ENCODE data around the gene TPM4. TPM values are rescaled to one million over a fixed set of nuclear protein-coding genes. Genes with fewer than 3 reads are reported as not detected.

TPM4 gene
- polyA plus RNA-seq, 3 donors = 144 to 170 (median 146) TPM

DNA sequence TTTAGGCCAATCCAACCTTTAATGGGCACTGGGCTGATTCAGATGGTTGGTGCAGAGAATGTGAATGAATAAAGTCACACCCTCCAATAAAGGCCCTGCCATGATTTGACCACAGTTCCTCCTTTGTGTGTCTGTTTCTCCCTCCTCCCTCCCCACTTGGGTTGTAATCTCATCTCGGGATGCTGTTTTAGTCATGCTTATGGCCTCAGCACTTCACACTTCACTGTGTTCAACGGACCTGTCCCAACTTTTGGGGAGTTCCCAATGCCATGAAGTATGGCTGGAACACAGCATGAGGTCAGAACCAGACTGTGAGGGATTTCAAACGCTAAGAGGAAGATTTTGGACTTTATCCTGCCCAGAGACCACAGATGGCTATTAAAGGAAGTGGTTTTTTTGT is 29.8 kb downstream of the TPM4 start:
- H3K27me3 Mint-ChIP-seq (ENCODE audit: low read depth in 3 of 3) = peaks cover 0 to 2% (median 0%) of the 10 kb centered on the region in 3 donors
- H3K36me3 Mint-ChIP-seq = peaks cover 22 to 34% of the 10 kb centered on the region in 2 donors
- 0% methylated on average over 3 of the region's 3 CpGs for WGBS (ENCODE audit: insufficient coverage)
- peaks cover 0 to 3% (median 0%) of the 10 kb centered on the region in 7 donors for H3K9me3 Mint-ChIP-seq
- intact Hi-C loops (cut with micrococcal nuclease) = no loop called here
- peaks cover 25 to 29% of the 10 kb centered on the region in 2 donors for H3K36me3 ChIP-seq (replicated peaks in 1 of 2; ENCODE audit: control insufficient read depth in 1 of 2, insufficient read depth in 2 of 2, low read length in 2 of 2)
- H3K79me2 ChIP-seq (ENCODE audit: insufficient read depth, low read length) = no peaks in the 10 kb centered on the region
- H3K9me3 ChIP-seq (replicated peaks in 1 of 2; ENCODE audit: control insufficient read depth in 1 of 2, insufficient read depth in 1 of 2, low read length in 2 of 2) = no peaks in the 10 kb centered on the region
- no peak overlapping the region for H3K4me3 ChIP-seq (replicated peaks in 1 of 3; ENCODE audit: low read depth in 2 of 3, low read length in 3 of 3)
- H3K27me3 ChIP-seq (ENCODE audit: control insufficient read depth in 2 of 2, insufficient read depth in 2 of 2, low read length in 2 of 2) = no peaks in the 10 kb centered on the region
- H2AFZ ChIP-seq (ENCODE audit: insufficient read depth, low read depth, low read length, poor library complexity, severe bottlenecking) = no peak overlapping the region
- no peak overlapping the region for H3K4me2 ChIP-seq (replicated peaks; ENCODE audit: extremely low read depth, low read length, poor library complexity, severe bottlenecking)
- peaks cover 22% of the 10 kb centered on the region for H3K4me1 Mint-ChIP-seq
- no peaks in the 10 kb centered on the region for H4K20me1 ChIP-seq (ENCODE audit: insufficient read depth, low read length)
- DNase-seq = peak; percentile 47 to 88 (median 69)
- peak overlapping the region in 1 of 2 donors; percentile 53 for H3K27ac ChIP-seq (ENCODE audit: low read depth in 1 of 2, low read length in 2 of 2)
- no peak overlapping the region for H3K9ac ChIP-seq (ENCODE audit: insufficient read depth, low read length, poor library complexity, severe bottlenecking)
- TF ChIP-seq, protein P1, sequence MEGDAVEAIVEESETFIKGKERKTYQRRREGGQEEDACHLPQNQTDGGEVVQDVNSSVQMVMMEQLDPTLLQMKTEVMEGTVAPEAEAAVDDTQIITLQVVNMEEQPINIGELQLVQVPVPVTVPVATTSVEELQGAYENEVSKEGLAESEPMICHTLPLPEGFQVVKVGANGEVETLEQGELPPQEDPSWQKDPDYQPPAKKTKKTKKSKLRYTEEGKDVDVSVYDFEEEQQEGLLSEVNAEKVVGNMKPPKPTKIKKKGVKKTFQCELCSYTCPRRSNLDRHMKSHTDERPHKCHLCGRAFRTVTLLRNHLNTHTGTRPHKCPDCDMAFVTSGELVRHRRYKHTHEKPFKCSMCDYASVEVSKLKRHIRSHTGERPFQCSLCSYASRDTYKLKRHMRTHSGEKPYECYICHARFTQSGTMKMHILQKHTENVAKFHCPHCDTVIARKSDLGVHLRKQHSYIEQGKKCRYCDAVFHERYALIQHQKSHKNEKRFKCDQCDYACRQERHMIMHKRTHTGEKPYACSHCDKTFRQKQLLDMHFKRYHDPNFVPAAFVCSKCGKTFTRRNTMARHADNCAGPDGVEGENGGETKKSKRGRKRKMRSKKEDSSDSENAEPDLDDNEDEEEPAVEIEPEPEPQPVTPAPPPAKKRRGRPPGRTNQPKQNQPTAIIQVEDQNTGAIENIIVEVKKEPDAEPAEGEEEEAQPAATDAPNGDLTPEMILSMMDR (IDR thresholded peaks at IDR 0.05) = no peak
- H3K4me3 Mint-ChIP-seq = no peak overlapping the region
- peak overlapping the region; percentile 59 to 91 (median 77) for H3K27ac Mint-ChIP-seq
- H3K4me1 ChIP-seq (ENCODE audit: control insufficient read depth in 1 of 2, insufficient read depth in 2 of 2, low read length in 2 of 2) = peaks cover 24 to 33% of the 10 kb centered on the region in 2 donors

DNA sequence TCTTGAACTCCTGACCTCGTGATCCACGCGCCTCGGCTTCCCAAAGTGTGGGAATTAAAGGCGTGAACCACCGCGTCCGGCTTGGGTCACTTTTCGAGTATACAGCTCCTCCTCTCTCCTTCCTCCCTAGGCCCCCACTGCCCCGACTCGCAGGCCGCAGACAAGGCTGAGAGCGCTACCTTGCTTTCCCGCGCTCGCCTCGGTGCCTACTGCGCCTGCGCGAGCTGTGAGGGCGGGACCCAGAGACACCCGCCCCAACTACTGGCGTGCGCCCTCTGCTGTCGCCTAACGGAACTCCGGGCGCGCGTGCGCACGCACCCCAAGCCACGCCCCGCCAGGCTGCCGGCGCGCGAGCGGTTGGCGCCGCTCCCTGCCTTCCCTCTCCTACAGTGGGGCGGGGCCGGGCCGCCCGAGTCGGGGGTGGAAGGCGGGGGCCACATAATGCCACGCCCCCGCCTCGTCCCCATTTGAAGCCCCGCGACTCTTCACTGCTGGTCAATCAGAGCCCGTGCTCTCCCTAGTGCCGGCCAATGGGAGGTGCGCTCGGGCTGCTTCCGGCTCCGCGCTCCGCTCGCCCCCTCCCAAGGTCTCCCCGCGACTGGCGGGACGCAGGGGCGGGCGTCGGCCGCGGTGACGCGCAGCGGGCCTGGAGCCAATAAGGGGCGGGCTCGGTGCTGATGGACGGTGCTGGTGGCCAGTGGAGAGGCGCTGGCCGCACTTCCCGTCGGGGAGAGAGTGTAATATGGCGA is 35.0 kb downstream of the TPM4 start, which contains the start of gene RAB8A:
Gene RAB8A, plus strand, starts transcription at position 730 of the 749 bp plus-strand sequence. Its CDS starts 13 bp downstream, at position 743.
- intact Hi-C loops (cut with micrococcal nuclease) = loop anchor here (2.0 to 5.0 kb wide), 5 partner anchors 34 to 73 kb away; partner anchors contain the start of genes TPM4 (in 2 of the 2) and FAM32A (in 1 of the 2)
- no peaks in the 10 kb centered on the region for H3K9me3 ChIP-seq (replicated peaks in 1 of 2; ENCODE audit: control insufficient read depth in 1 of 2, insufficient read depth in 1 of 2, low read length in 2 of 2)
- Mint-ChIP-seq H3K4me1 (peaks cover 37% of the 10 kb centered on the region), H3K4me3 (peak within 1 kb of the TSS; percentile 94 to 98), H3K36me3 (peaks cover 8 to 26% of the 10 kb centered on the region in 2 donors), H3K27ac (peak within 1 kb of the TSS; percentile 94 to 99 (median 98)), H3K9me3 (peaks cover 0 to 3% (median 0%) of the 10 kb centered on the region in 7 donors), H3K27me3 (ENCODE audit: low read depth in 3 of 3) (peaks cover 0 to 2% (median 0%) of the 10 kb centered on the region in 3 donors)
- WGBS (ENCODE audit: insufficient coverage) = under 1% methylated on average over 75 of the region's 81 CpGs
- peak within 1 kb of the TSS; percentile 80 for H2AFZ ChIP-seq (ENCODE audit: insufficient read depth, low read depth, low read length, poor library complexity, severe bottlenecking)
- peak within 1 kb of the TSS; percentile 75 to 96 (median 94) for H3K4me3 ChIP-seq (replicated peaks in 1 of 3; ENCODE audit: low read depth in 2 of 3, low read length in 3 of 3)
- H3K27ac ChIP-seq (ENCODE audit: low read depth in 1 of 2, low read length in 2 of 2) = peak within 1 kb of the TSS; percentile 74 to 96
- peaks cover 4% of the 10 kb centered on the region for H4K20me1 ChIP-seq (ENCODE audit: insufficient read depth, low read length)
- peak within 1 kb of the TSS; percentile 94 for H3K4me2 ChIP-seq (replicated peaks; ENCODE audit: extremely low read depth, low read length, poor library complexity, severe bottlenecking)
- peak; percentile 99 to 100 (median 99) for DNase-seq
- H3K4me1 ChIP-seq (ENCODE audit: control insufficient read depth in 1 of 2, insufficient read depth in 2 of 2, low read length in 2 of 2) = peaks cover 48 to 53% of the 10 kb centered on the region in 2 donors
- peak within 1 kb of the TSS; percentile 96 for H3K9ac ChIP-seq (ENCODE audit: insufficient read depth, low read length, poor library complexity, severe bottlenecking)
- peaks cover 47% of the 10 kb centered on the region for H3K79me2 ChIP-seq (ENCODE audit: insufficient read depth, low read length)
- peaks cover 15 to 17% of the 10 kb centered on the region in 2 donors for H3K36me3 ChIP-seq (replicated peaks in 1 of 2; ENCODE audit: control insufficient read depth in 1 of 2, insufficient read depth in 2 of 2, low read length in 2 of 2)
- TF ChIP-seq, protein P1 (IDR thresholded peaks at IDR 0.05) = peak; percentile 96
- no peaks in the 10 kb centered on the region for H3K27me3 ChIP-seq (ENCODE audit: control insufficient read depth in 2 of 2, insufficient read depth in 2 of 2, low read length in 2 of 2)

Data from CD14-positive monocyte (primary cell).